Panc1 (cell line): ENCODE data around the gene CPNE9.

ENCODE experiments used
- CTCF ChIP-seq: fragments of 450-650 bp; IDR thresholded peaks from 2 replicates; pipeline ENCODE4 v1.5.1; 2017; ENCODE audit warnings: mild to moderate bottlenecking
- REST ChIP-seq, 2 experiments: IDR thresholded peaks; 2 replicates each; pipeline ENCODE4 v1.6.1; 2011 to 2012; ENCODE audit warnings: low read depth in 2 of 2, control low read depth in 1 of 2, low read length in 1 of 2, mild to moderate bottlenecking in 1 of 2, moderate library complexity in 1 of 2; ENCODE audit not compliant: insufficient read depth in 1 of 2

- TF ChIP-seq CTCF = no peak
- no peak for TF ChIP-seq REST (IDR thresholded peaks at IDR 0.05; ENCODE audit: insufficient read depth in 1 of 2, low read depth in 2 of 2, low read length in 1 of 2)
These were observed 8.3 kb upstream of the CPNE9 start for GRCh38 chr3:9695345-9695744.
